K562 (cell line): ENCODE data around the gene ORAI2. TPM values are rescaled to one million over a fixed set of nuclear protein-coding genes. Genes with fewer than 3 reads are reported as not detected.

Experiments
- CBX2 ChIP-seq: fragments of 200-600 bp; sonication (generic); IDR thresholded peaks from one replicate; pipeline ENCODE4 v1.6.1; 2012; ENCODE audit warnings: mild to moderate bottlenecking, low read length, inconsistent platforms; ENCODE audit not compliant: insufficient read depth, poor library complexity, severe bottlenecking
- ETV5 ChIP-seq: sonication (generic); formaldehyde crosslinking; IDR thresholded peaks from 2 replicates; pipeline ENCODE4 v1.4.0; 2020; ENCODE audit warnings: low read depth, mild to moderate bottlenecking, missing genetic modification reagents
- HNRNPL ChIP-seq: fragments of 200-400 bp; formaldehyde crosslinking; IDR thresholded peaks from 2 replicates; pipeline ENCODE4 v1.6.1; 2017; ENCODE audit warnings: low read depth, mild to moderate bottlenecking, low read length
- NONO ChIP-seq, 2 experiments: fragments of 200-400 bp in 1 of 2; fragments of 450-650 bp in 1 of 2; formaldehyde crosslinking in 1 of 2; IDR thresholded peaks; 2 replicates each; pipeline ENCODE4 v1.6.1; 2017; ENCODE audit warnings: low read depth in 2 of 2, mild to moderate bottlenecking in 2 of 2, moderate library complexity in 2 of 2, low read length in 1 of 2
- RBM22 ChIP-seq: fragments of 200-400 bp; formaldehyde crosslinking; IDR thresholded peaks from 2 replicates; pipeline ENCODE4 v1.6.1; 2018; ENCODE audit warnings: low read length, low read depth; ENCODE audit not compliant: poor library complexity, severe bottlenecking
- RBM25 ChIP-seq: fragments of 200-400 bp; formaldehyde crosslinking; IDR thresholded peaks from 2 replicates; pipeline ENCODE4 v1.6.1; 2018; ENCODE audit warnings: low read length, low read depth, moderate library complexity; ENCODE audit not compliant: severe bottlenecking
- SRSF7 ChIP-seq: fragments of 200-400 bp; formaldehyde crosslinking; optimal IDR thresholded peaks from 2 replicates; pipeline ENCODE3; 2017; ENCODE audit warnings: mild to moderate bottlenecking, low read depth, low read length
- YBX1 ChIP-seq: fragments of 450-650 bp; IDR thresholded peaks from 2 replicates; pipeline ENCODE4 v1.7.1; 2016; ENCODE audit warnings: mild to moderate bottlenecking
- ZFP36 ChIP-seq: fragments of 150-350 bp; IDR thresholded peaks from 2 replicates; pipeline ENCODE4 v1.6.1; 2018; ENCODE audit warnings: low read length, low read depth; ENCODE audit not compliant: partially characterized antibody
- ZNF239 ChIP-seq: fragments of 250-450 bp; sonication (Bioruptor Pico); IDR thresholded peaks from 2 replicates; pipeline ENCODE4 v1.4.0; 2020; ENCODE audit warnings: mild to moderate bottlenecking
- ZNF75A ChIP-seq: fragments of 450-650 bp; formaldehyde crosslinking; IDR thresholded peaks from 2 replicates; pipeline ENCODE4 v1.4.0; 2020; ENCODE audit warnings: mild to moderate bottlenecking
- polyA plus RNA-seq, 8 experiments: library from polyadenylated mRNA; depleted of rRNA in 4 of 8; stranded (reverse) in 5 of 8; unstranded in 3 of 8; fragments of >200 nt; fragmentation: Nextera tagmentation in 2 of 8; fragmentation: Illumina TruSeq in 1 of 8; extraction: Ambion mirVana in 2 of 8; extraction: Trizol in 1 of 8; gene quantifications; 2 replicates each; pipeline versions ENCODE4 v1.2.1 to v1.2.3, GENCODE V29; 2011 to 2014; ENCODE audit warnings: inconsistent platforms in 1 of 8, missing spikeins in 1 of 8
- total RNA-seq, 7 experiments: library from RNA; depleted of rRNA in 6 of 7; stranded (reverse); fragments of >200 nt in 6 of 7; fragmentation: Illumina TruSeq in 2 of 7; extraction: Trizol in 2 of 7; gene quantifications; 2 replicates each; pipeline versions ENCODE4 v1.2.1 to v1.2.3, GENCODE V29; 2011 to 2021; ENCODE audit warnings: low replicate concordance in 1 of 7
- TF ChIP-seq, protein P1 (sequence below): fragments of 450-650 bp; formaldehyde crosslinking; conservative IDR thresholded peaks from 2 replicates; pipeline ENCODE4 v1.4.0; 2022; ENCODE audit warnings: mild to moderate bottlenecking, missing genetic modification characterization

ORAI2 gene
- total and polyA plus RNA-seq, 9 of the 15 experiments (the other 6 are each of a cell fraction or from before 2014, with no cell fraction given): 1.1 to 27.7 (median 9.2) TPM

DNA sequence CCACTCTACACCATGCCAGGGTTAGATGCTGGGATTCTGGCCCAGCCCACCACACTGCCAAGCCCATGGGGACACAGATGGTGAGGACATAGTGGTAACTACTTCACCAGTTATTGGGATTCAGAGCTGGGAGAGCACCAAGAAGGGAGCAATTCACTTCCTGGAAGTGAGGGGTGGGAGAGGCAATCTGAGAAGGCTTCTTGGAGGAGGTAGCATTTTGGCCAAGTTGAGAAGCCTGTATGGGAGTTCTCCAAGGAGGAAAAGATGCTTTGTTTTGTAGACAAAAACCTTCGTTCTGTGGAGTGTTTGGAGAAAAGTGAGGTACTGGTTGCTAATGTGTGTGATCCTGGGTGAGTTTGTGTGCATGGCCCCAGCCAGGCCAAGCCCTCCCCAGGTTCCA, 41.0 kb upstream of the ORAI2 start (continued):
- TF ChIP-seq ETV5: no peak
- no peak for TF ChIP-seq SRSF7
- TF ChIP-seq YBX1: no peak
- no peak for TF ChIP-seq HNRNPL
- TF ChIP-seq RBM25: peak; percentile 54
- no peak for TF ChIP-seq RBM22
- TF ChIP-seq, protein P1, sequence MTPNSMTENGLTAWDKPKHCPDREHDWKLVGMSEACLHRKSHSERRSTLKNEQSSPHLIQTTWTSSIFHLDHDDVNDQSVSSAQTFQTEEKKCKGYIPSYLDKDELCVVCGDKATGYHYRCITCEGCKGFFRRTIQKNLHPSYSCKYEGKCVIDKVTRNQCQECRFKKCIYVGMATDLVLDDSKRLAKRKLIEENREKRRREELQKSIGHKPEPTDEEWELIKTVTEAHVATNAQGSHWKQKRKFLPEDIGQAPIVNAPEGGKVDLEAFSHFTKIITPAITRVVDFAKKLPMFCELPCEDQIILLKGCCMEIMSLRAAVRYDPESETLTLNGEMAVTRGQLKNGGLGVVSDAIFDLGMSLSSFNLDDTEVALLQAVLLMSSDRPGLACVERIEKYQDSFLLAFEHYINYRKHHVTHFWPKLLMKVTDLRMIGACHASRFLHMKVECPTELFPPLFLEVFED: no peak
- TF ChIP-seq ZNF239 (CRISPR knock-in tag): no peak
- peak; percentile 97 for TF ChIP-seq ZFP36
- TF ChIP-seq NONO (IDR thresholded peaks at IDR 0.05; ENCODE audit: low read depth in 2 of 2, low read length in 1 of 2): no peak
- TF ChIP-seq ZNF75A (CRISPR knock-in tag): no peak
- TF ChIP-seq CBX2: no peak
